Activated naive CD4-positive, alpha-beta T cell treated with anti-CD3 and anti-CD28 coated beads, Interleukin-2, amount 50 U/mL, for 24 hours (primary cell): ENCODE data around the gene CDH13.

ENCODE experiments used
- H3K27ac Mint-ChIP-seq: one replicate; pipeline ENCODE4 v1.8.0; 2021; ENCODE audit warnings: mild to moderate bottlenecking, mixed read lengths
- H3K27me3 Mint-ChIP-seq: one replicate; pipeline ENCODE4 v1.8.0; 2021; ENCODE audit warnings: mixed read lengths
- H3K36me3 Mint-ChIP-seq: one replicate; pipeline ENCODE4 v1.8.0; 2021; ENCODE audit warnings: mixed read lengths
- H3K4me1 Mint-ChIP-seq: one replicate; pipeline ENCODE4 v1.8.0; 2021; ENCODE audit warnings: mixed read lengths
- H3K4me3 Mint-ChIP-seq: one replicate; pipeline ENCODE4 v1.8.0; 2021; ENCODE audit warnings: mild to moderate bottlenecking, mixed read lengths
- H3K9me3 Mint-ChIP-seq: one replicate; pipeline ENCODE4 v1.8.0; 2021; ENCODE audit warnings: mixed read lengths

The CDH13 gene

DNA sequence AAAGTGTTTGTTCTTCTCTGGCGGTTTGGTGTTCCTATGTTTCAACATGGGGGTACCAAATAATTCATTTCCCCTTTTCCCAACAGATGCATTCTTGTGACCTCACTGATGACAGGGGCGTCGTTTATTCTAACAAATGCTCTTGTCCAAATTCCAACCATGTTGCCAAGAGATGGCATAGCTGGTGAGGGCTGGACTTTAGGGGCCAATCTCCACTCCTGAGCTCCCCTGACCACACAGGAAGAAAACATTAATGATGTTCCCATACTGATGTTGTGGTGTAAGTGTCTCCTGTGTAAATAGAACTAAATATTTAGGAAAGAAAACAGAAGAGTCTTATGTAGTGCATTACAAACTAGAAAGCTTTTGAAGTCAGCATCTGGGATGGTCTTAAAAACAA lies 431.6 kb downstream of the CDH13 start:
- no peak overlapping the region for H3K27ac Mint-ChIP-seq
- no peaks in the 10 kb centered on the region for H3K27me3 Mint-ChIP-seq
- H3K36me3 Mint-ChIP-seq, result no peaks in the 10 kb centered on the region
- H3K4me3 Mint-ChIP-seq, result no peak overlapping the region
- peaks cover 2% of the 10 kb centered on the region for H3K9me3 Mint-ChIP-seq
- no peaks in the 10 kb centered on the region for H3K4me1 Mint-ChIP-seq

DNA sequence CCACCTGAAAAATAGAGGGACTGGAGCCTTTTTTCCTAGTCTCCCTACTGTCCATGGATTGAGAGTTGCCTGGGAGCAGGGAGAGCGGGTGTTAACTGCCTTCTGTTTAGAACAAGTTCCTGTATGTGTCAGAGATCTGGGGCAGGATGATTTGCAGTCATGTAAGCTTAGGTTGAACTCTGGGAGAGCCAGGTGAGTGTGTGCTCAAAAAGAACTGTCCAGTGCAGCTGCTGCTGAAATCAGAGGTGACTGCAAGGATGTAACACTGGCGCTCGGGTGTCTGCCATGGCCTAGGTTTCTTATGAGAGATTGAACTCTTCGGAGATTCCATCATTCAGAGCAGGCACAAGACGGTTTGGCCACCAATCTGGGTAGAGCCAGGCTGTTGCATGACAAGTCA lies 432.5 kb downstream of the CDH13 start:
- Mint-ChIP-seq H3K4me3 (no peak overlapping the region), H3K36me3 (no peaks in the 10 kb centered on the region), H3K4me1 (no peaks in the 10 kb centered on the region), H3K9me3 (peaks cover 7% of the 10 kb centered on the region), H3K27me3 (no peaks in the 10 kb centered on the region), H3K27ac (no peak overlapping the region)

DNA sequence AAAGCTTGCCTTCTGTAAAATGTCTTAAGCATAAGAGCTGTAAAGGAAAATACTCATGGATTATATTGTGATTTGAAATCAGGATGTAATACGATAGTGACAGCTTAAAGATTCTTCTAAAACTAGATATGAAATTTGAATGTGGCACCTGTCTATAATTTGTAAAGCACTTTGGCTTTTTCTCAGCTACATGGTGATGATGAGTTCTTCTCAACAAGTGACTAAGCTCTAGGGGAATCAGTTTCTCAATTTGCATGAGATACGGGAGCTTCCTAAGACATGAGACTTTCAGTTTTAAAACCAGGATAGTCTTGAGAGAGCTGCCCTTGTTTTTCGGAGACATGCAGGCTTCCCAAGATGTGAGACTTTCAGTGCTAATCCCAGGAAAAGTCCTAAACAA lies 439.2 kb downstream of the CDH13 start:
- Mint-ChIP-seq H3K4me1 (no peaks in the 10 kb centered on the region), H3K27me3 (no peaks in the 10 kb centered on the region), H3K36me3 (no peaks in the 10 kb centered on the region)

DNA sequence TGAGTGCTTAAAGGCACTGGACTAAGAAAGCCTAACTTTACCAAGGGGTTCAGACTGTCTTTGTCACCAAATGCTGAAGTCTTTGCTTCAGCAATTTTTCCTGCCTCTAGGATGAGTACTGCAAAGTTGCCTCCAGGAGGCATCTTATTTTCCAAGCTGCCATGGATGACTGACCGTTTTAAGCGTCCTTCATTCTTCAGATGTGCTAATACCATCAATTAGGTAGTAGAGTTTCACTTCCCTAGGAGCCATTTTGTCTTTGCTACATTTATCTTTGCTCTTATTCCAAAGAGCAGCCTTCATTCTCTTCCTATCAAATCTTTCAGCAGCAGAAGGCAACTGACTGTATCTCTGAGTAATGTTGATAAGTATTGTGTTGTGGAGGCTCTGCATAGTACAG lies 440.1 kb downstream of the CDH13 start:
- Mint-ChIP-seq H3K27me3 (no peaks in the 10 kb centered on the region), H3K4me3 (no peak overlapping the region), H3K4me1 (no peaks in the 10 kb centered on the region), H3K27ac (no peak overlapping the region), H3K9me3 (peaks cover 11% of the 10 kb centered on the region), H3K36me3 (no peaks in the 10 kb centered on the region)

More for the DNA sequence above, 439.2 kb downstream of the CDH13 start:
- H3K27ac Mint-ChIP-seq, result no peak overlapping the region
- no peak overlapping the region for H3K4me3 Mint-ChIP-seq
- peaks cover 11% of the 10 kb centered on the region for H3K9me3 Mint-ChIP-seq

GRCh38 chr16:83068686-83069085 lies 441.9 kb downstream of the CDH13 start:
- H3K27me3 Mint-ChIP-seq, result no peaks in the 10 kb centered on the region
- H3K9me3 Mint-ChIP-seq, result peaks cover 5% of the 10 kb centered on the region
- no peaks in the 10 kb centered on the region for H3K36me3 Mint-ChIP-seq
- H3K27ac Mint-ChIP-seq, result no peak overlapping the region
- no peak overlapping the region for H3K4me3 Mint-ChIP-seq
- no peaks in the 10 kb centered on the region for H3K4me1 Mint-ChIP-seq

GRCh38 chr16:83070416-83071209 lies 443.8 kb downstream of the CDH13 start:
- H3K4me1 Mint-ChIP-seq, result no peaks in the 10 kb centered on the region

GRCh38 chr16:83075956-83076355 lies 449.2 kb downstream of the CDH13 start:
- no peaks in the 10 kb centered on the region for H3K36me3 Mint-ChIP-seq
- no peaks in the 10 kb centered on the region for H3K27me3 Mint-ChIP-seq
- no peak overlapping the region for H3K4me3 Mint-ChIP-seq
- no peak overlapping the region for H3K27ac Mint-ChIP-seq
- H3K9me3 Mint-ChIP-seq, result no peaks in the 10 kb centered on the region
- H3K4me1 Mint-ChIP-seq, result no peaks in the 10 kb centered on the region

More at GRCh38 chr16:83070416-83071209, 443.8 kb downstream of the CDH13 start:
- Mint-ChIP-seq H3K27me3 (no peaks in the 10 kb centered on the region), H3K4me3 (no peak overlapping the region), H3K9me3 (no peaks in the 10 kb centered on the region), H3K36me3 (no peaks in the 10 kb centered on the region), H3K27ac (no peak overlapping the region)

DNA sequence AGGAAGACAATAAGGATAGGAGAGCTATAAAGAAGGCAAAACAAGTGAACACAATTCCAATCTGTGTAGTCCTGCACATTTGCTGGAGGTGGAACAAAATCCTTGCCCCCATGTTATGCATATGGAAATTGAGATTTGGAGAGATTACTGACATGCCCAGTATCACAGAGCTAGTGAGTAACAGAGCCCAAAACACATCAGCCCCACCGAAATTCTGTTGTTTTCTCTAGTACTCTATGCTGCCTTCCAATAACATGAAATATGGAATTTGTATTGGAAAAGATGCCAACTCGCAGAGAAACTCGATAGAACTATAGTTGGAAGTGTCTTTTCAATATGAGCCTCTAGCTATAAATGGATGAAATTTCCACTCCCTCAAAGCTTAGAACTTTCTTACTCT lies 456.6 kb downstream of the CDH13 start:
- no peak overlapping the region for H3K4me3 Mint-ChIP-seq
- no peaks in the 10 kb centered on the region for H3K27me3 Mint-ChIP-seq
- peaks cover 3% of the 10 kb centered on the region for H3K9me3 Mint-ChIP-seq
- H3K27ac Mint-ChIP-seq, result no peak overlapping the region
- H3K36me3 Mint-ChIP-seq, result no peaks in the 10 kb centered on the region
- no peaks in the 10 kb centered on the region for H3K4me1 Mint-ChIP-seq

DNA sequence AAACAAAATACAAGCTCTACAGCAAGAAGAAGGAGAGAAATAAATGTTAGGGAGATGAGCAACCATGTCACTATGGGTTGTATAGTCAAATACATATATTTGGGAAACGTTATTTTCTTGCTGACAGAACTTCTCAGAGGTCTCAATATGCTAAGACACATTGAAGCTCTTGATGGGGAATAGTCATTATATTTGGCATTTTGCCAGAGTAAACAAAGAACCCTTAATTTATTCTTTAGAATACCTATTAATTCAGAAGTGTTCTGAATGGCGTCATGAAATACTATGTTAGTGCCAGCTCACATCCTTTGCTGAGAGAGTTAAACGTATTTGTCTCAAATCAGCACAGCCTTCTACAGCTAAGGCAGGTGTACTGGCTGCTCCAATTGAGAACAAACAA lies 458.9 kb downstream of the CDH13 start:
- Mint-ChIP-seq H3K9me3 (peaks cover 3% of the 10 kb centered on the region), H3K4me1 (no peaks in the 10 kb centered on the region), H3K36me3 (no peaks in the 10 kb centered on the region), H3K27ac (no peak overlapping the region), H3K27me3 (peaks cover 1% of the 10 kb centered on the region), H3K4me3 (no peak overlapping the region)

DNA sequence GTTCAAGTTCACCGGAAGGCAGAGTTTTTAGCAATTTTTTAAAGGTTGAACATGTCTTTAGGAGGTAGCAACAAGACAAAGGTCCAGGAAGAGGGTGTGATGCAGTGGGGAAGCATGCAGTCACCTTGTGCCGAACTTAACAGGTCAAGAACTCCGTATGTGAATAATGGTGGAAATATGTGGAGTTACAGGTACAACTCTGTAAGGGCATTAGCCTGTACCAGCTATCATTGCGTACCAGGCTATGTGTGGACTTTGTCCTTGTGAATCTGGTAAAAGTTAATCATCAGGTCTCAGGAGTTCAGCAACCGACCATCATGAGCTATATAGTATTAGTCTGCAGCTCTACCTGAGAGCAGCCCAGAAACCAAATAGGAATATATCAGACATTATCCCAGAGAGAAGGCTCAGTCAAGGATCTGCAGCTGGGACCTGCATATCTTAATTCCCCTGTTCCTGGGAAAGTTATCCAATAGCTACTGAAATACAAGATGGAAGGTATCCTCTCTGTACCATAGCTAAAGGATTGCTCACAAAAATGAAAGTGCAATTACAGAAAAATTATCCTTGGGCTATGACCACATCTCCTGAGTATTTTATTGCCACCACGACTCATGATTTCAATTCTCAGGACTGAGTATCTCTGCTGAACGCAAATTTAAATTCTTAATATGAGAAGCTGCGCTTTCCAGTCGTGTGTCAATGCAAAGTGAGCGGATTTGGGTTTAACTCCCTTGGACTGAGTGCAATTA lies 469.3 kb downstream of the CDH13 start:
- Mint-ChIP-seq H3K9me3 (peaks cover 2% of the 10 kb centered on the region), H3K27me3 (peaks cover 1% of the 10 kb centered on the region), H3K4me3 (no peak overlapping the region), H3K27ac (peak overlapping the region; percentile 12), H3K4me1 (no peaks in the 10 kb centered on the region), H3K36me3 (no peaks in the 10 kb centered on the region)

GRCh38 chr16:83098536-83098935 lies 471.8 kb downstream of the CDH13 start:
- no peak overlapping the region for H3K27ac Mint-ChIP-seq
- H3K4me3 Mint-ChIP-seq, result no peak overlapping the region

DNA sequence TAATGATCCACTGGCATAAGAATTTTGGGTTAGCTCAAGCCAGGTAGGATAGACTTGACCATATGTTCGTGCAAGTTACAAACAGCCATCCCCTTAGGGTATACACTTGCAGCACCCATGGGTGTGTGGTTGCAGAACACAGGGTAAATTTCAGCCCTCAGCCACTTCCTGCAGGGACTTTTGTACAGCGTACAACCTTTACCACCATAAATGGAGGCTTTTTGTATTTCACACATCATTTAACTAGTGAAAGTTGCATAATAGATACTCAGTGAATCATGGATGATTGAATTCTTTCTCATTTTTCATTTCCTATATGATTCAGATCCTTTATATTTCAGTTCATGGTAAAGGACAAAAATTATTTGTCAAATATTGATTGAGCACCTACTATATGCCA lies 473.9 kb downstream of the CDH13 start:
- H3K27ac Mint-ChIP-seq, result no peak overlapping the region
- no peaks in the 10 kb centered on the region for H3K36me3 Mint-ChIP-seq
- no peak overlapping the region for H3K4me3 Mint-ChIP-seq
- peaks cover 6% of the 10 kb centered on the region for H3K27me3 Mint-ChIP-seq
- peaks cover 9% of the 10 kb centered on the region for H3K9me3 Mint-ChIP-seq
- H3K4me1 Mint-ChIP-seq, result no peaks in the 10 kb centered on the region

More at GRCh38 chr16:83098536-83098935, 471.8 kb downstream of the CDH13 start:
- no peaks in the 10 kb centered on the region for H3K36me3 Mint-ChIP-seq
- peaks cover 9% of the 10 kb centered on the region for H3K9me3 Mint-ChIP-seq
- H3K4me1 Mint-ChIP-seq, result no peaks in the 10 kb centered on the region
- peaks cover 5% of the 10 kb centered on the region for H3K27me3 Mint-ChIP-seq

GRCh38 chr16:83102336-83102735 lies 475.6 kb downstream of the CDH13 start:
- Mint-ChIP-seq H3K27ac (no peak overlapping the region), H3K4me3 (no peak overlapping the region), H3K4me1 (no peaks in the 10 kb centered on the region), H3K9me3 (peaks cover 9% of the 10 kb centered on the region), H3K36me3 (no peaks in the 10 kb centered on the region), H3K27me3 (peaks cover 5% of the 10 kb centered on the region)

DNA sequence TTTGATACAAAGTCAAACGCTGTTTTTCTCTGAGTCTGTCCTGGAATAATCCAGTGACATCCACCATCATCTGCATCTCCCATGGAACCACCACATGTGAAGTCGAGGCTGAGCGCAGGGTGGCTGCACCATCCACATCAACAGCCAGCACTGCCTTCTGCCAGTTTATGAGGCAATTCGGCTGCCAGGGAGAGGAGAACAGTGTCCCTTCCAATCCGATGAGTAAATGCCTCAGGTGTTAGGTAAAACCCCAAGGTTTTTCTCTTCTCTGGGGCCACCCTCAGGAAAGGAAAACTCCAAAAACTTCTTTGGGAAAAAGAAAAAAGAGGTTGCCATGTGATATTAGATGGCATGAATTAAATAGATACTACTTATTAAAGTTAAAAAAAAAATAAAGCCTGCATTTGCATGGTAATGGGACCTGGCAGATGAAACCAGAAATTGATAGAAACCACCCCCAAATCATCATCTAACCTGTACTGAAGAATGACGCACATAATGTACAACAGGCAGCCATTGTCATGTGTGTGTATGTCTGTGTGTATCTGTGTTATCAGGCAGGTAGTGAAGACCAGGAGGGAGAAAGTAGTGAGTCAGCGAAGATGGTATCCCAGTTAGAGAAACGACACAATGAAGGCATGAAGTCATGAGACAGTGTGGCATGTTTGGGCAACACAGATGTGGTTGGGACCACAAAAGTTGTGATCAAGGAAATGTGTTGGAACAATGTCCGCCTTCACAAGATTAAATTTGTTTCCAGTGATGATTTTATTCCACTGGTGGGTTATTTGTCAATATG lies 478.7 kb downstream of the CDH13 start:
- H3K36me3 Mint-ChIP-seq, result no peaks in the 10 kb centered on the region
- H3K9me3 Mint-ChIP-seq, result peaks cover 9% of the 10 kb centered on the region
- no peak overlapping the region for H3K4me3 Mint-ChIP-seq

DNA sequence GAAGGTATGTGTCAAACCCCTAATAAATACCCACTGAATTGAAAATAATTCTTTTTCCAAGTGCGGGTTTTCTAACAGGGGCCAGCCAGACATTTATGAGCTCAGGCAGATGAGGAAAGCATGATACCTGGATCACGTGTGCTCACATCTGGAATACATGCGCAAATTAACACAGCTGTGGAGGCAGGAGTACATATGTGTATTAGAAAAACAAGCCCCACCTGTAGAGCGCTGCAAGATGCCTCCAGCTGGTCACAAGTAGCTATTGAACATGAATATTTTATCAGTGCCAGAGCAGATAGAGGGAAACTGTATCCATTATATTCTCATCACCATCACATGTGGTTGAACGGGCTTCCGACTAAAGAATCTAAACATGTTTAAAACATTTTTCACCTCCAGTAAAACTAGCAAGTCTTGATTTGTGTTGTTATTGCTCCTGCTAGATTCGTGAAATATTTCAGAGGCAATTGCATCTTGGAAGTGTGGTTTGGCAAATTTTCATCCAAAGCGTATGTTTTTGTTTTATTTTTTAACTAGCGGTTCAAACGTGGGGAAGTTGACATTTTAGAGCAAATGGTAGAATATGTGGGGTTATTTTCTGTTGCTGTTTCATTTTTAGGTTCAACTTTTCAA lies 482.8 kb downstream of the CDH13 start:
- Mint-ChIP-seq H3K4me3 (no peak overlapping the region), H3K36me3 (no peaks in the 10 kb centered on the region), H3K27me3 (peaks cover 1% of the 10 kb centered on the region), H3K27ac (no peak overlapping the region), H3K9me3 (no peaks in the 10 kb centered on the region), H3K4me1 (no peaks in the 10 kb centered on the region)

More for the DNA sequence above, 478.7 kb downstream of the CDH13 start:
- no peak overlapping the region for H3K27ac Mint-ChIP-seq
- no peaks in the 10 kb centered on the region for H3K4me1 Mint-ChIP-seq
- H3K27me3 Mint-ChIP-seq, result peaks cover 7% of the 10 kb centered on the region
